ENCODE data around the gene NRARP.

NRARP gene

DNA sequence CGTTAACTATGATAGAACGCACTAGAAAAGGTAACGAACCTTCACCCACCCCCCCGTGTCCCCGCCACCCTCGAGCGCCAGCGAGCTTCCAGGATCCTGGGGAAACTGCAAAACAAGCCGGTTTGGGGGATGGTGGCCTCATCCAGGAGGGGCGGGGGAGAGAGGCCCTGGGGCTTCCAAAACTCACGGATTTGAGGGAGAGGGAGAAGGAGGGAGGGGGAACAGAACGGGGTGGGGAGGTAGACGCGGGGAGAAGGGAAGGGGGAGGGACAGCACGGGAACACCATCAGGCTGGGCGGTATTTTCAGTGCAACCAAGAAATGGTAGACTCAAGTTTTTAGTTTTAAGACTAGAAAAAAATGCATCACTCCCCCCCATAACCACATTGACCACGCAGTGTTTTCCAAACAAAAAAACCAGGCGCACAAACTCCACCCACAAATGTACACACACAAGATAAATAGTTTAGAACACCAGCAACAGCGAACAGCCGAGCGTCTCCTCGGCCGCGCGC lies 1.4 kb downstream of the NRARP start:
- CTCF ChIA-PET: interaction anchor here (0.5 to 4.9 kb wide), 3 partner anchors 14 to 144 kb away, joined by 4 to 21 read pairs (median 6); no protein-coding TSS in a partner anchor
- H3K36me3 ChIP-seq (ENCODE audit: control insufficient read depth in 2 of 2, insufficient read depth in 1 of 2, low read length in 2 of 2): no peaks in the 10 kb centered on the region
- H3K4me1 ChIP-seq (ENCODE audit: control insufficient read depth, insufficient read depth, low read length): peaks cover 15% of the 10 kb centered on the region
- POLR2A ChIA-PET: interaction anchor here (0.5 to 3.3 kb wide), 7 partner anchors 12 to 248 kb away, joined by 3 to 40 read pairs (median 3); partner anchors contain the start of genes TPRN and TUBB4B
- H3K27ac ChIP-seq (ENCODE audit: extremely low read depth, low read depth, low read length): peak overlapping the region; percentile 91
- peak overlapping the region; percentile 73 for H3K4me3 ChIP-seq (ENCODE audit: low read depth, low read length)
- H3K9me3 ChIP-seq (ENCODE audit: control insufficient read depth, insufficient read depth, low read depth, low read length): no peaks in the 10 kb centered on the region
- TF ChIP-seq ZEB2 (tag by site-specific recombination; IDR thresholded peaks at IDR 0.05): peak; percentile 82
- TF ChIP-seq KLF8 (tag by site-specific recombination; IDR thresholded peaks at IDR 0.05): peak; percentile 52
- TF ChIP-seq, protein P1, sequence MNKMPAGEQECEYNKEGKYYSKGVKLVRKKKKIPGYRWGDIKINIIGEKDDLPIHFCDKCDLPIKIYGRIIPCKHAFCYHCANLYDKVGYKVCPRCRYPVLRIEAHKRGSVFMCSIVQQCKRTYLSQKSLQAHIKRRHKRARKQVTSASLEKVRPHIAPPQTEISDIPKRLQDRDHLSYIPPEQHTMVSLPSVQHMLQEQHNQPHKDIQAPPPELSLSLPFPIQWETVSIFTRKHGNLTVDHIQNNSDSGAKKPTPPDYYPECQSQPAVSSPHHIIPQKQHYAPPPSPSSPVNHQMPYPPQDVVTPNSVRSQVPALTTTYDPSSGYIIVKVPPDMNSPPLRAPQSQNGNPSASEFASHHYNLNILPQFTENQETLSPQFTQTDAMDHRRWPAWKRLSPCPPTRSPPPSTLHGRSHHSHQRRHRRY (tag by site-specific recombination; IDR thresholded peaks at IDR 0.05): 0 out of 2 replicates have a peak, but pooled peaks have one; percentile 62
- no peak for TF ChIP-seq ZNF433 (tag by site-specific recombination; IDR thresholded peaks at IDR 0.05; ENCODE audit: low read depth)
- 0 out of 2 replicates have a peak, but pooled peaks have one; percentile 21 for TF ChIP-seq ZNF2 (tag by site-specific recombination; IDR thresholded peaks at IDR 0.05)
- peak; percentile 28 for TF ChIP-seq KLF9 (tag by site-specific recombination; IDR thresholded peaks at IDR 0.05; ENCODE audit: low read depth)
- peak; percentile 94 for TF ChIP-seq ZNF341 (tag by site-specific recombination; IDR thresholded peaks at IDR 0.05; ENCODE audit: low read depth)
- peak; percentile 59 for TF ChIP-seq ZNF335 (tag by site-specific recombination; conservative IDR thresholded peaks at IDR 0.05)
- no peak for TF ChIP-seq ZNF501 (tag by site-specific recombination; IDR thresholded peaks at IDR 0.05)
- TF ChIP-seq GLIS2 (tag by site-specific recombination; IDR thresholded peaks at IDR 0.05): peak; percentile 57
- TF ChIP-seq ZNF658 (tag by site-specific recombination; IDR thresholded peaks at IDR 0.05): no peak
- peak; percentile 89 for TF ChIP-seq ZNF660 (tag by site-specific recombination; IDR thresholded peaks at IDR 0.05)
- no peak for TF ChIP-seq EGR2 (tag by site-specific recombination; IDR thresholded peaks at IDR 0.05; ENCODE audit: low read depth)
- peak; percentile 45; the same call in 1 of the 2 replicates for TF ChIP-seq KLF17 (tag by site-specific recombination; IDR thresholded peaks at IDR 0.05)
- peak; percentile 90 for TF ChIP-seq PATZ1 (tag by site-specific recombination; IDR thresholded peaks at IDR 0.05)
- TF ChIP-seq ZNF350 (tag by site-specific recombination; IDR thresholded peaks at IDR 0.05): no peak
- TF ChIP-seq ZNF76 (tag by site-specific recombination; IDR thresholded peaks at IDR 0.05; ENCODE audit: borderline replicate concordance, low read depth): peak; percentile 23; the same call in 1 of the 2 replicates
- no peak for TF ChIP-seq ZNF544 (tag by site-specific recombination; IDR thresholded peaks at IDR 0.05)
- TF ChIP-seq ZSCAN23 (tag by site-specific recombination; IDR thresholded peaks at IDR 0.05): no peak
- TF ChIP-seq, protein P2, sequence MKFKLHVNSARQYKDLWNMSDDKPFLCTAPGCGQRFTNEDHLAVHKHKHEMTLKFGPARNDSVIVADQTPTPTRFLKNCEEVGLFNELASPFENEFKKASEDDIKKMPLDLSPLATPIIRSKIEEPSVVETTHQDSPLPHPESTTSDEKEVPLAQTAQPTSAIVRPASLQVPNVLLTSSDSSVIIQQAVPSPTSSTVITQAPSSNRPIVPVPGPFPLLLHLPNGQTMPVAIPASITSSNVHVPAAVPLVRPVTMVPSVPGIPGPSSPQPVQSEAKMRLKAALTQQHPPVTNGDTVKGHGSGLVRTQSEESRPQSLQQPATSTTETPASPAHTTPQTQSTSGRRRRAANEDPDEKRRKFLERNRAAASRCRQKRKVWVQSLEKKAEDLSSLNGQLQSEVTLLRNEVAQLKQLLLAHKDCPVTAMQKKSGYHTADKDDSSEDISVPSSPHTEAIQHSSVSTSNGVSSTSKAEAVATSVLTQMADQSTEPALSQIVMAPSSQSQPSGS (tag by site-specific recombination; IDR thresholded peaks at IDR 0.05; ENCODE audit: low read depth): no peak
- 0 out of 2 replicates have a peak, but pooled peaks have one; percentile 32 for TF ChIP-seq ZNF600 (tag by site-specific recombination; IDR thresholded peaks at IDR 0.05)
- TF ChIP-seq ZNF791 (tag by site-specific recombination; IDR thresholded peaks at IDR 0.05): no peak
- TF ChIP-seq SP2 (tag by site-specific recombination; IDR thresholded peaks at IDR 0.05): peak; percentile 65
- 0 out of 2 replicates have a peak, but pooled peaks have one; percentile 29 for TF ChIP-seq ZNF184 (tag by site-specific recombination; IDR thresholded peaks at IDR 0.05)
- TF ChIP-seq, protein P3, sequence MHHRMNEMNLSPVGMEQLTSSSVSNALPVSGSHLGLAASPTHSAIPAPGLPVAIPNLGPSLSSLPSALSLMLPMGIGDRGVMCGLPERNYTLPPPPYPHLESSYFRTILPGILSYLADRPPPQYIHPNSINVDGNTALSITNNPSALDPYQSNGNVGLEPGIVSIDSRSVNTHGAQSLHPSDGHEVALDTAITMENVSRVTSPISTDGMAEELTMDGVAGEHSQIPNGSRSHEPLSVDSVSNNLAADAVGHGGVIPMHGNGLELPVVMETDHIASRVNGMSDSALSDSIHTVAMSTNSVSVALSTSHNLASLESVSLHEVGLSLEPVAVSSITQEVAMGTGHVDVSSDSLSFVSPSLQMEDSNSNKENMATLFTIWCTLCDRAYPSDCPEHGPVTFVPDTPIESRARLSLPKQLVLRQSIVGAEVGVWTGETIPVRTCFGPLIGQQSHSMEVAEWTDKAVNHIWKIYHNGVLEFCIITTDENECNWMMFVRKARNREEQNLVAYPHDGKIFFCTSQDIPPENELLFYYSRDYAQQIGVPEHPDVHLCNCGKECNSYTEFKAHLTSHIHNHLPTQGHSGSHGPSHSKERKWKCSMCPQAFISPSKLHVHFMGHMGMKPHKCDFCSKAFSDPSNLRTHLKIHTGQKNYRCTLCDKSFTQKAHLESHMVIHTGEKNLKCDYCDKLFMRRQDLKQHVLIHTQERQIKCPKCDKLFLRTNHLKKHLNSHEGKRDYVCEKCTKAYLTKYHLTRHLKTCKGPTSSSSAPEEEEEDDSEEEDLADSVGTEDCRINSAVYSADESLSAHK (tag by site-specific recombination; IDR thresholded peaks at IDR 0.05): peak; percentile 33; the same call in 1 of the 2 replicates
- TF ChIP-seq ZNF366 (tag by site-specific recombination; conservative IDR thresholded peaks at IDR 0.05): peak; percentile 71
- TF ChIP-seq, protein P4, sequence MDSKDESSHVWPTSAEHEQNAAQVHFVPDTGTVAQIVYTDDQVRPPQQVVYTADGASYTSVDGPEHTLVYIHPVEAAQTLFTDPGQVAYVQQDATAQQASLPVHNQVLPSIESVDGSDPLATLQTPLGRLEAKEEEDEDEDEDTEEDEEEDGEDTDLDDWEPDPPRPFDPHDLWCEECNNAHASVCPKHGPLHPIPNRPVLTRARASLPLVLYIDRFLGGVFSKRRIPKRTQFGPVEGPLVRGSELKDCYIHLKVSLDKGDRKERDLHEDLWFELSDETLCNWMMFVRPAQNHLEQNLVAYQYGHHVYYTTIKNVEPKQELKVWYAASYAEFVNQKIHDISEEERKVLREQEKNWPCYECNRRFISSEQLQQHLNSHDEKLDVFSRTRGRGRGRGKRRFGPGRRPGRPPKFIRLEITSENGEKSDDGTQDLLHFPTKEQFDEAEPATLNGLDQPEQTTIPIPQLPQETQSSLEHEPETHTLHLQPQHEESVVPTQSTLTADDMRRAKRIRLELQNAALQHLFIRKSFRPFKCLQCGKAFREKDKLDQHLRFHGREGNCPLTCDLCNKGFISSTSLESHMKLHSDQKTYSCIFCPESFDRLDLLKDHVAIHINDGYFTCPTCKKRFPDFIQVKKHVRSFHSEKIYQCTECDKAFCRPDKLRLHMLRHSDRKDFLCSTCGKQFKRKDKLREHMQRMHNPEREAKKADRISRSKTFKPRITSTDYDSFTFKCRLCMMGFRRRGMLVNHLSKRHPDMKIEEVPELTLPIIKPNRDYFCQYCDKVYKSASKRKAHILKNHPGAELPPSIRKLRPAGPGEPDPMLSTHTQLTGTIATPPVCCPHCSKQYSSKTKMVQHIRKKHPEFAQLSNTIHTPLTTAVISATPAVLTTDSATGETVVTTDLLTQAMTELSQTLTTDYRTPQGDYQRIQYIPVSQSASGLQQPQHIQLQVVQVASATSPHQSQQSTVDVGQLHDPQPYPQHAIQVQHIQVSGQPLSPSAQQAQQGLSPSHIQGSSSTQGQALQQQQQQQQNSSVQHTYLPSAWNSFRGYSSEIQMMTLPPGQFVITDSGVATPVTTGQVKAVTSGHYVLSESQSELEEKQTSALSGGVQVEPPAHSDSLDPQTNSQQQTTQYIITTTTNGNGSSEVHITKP (tag by site-specific recombination; IDR thresholded peaks at IDR 0.05): peak; percentile 99
